Measurements from ENCODE around the gene MINPP1.

Gene MINPP1

GRCh38 chr10:87503401-87503800, 1.3 kb upstream of the MINPP1 start:
- H3K27ac ChIP-seq (ENCODE audit: low read depth, low read length, poor library complexity, severe bottlenecking): no peak overlapping the region
- H3K79me2 ChIP-seq (ENCODE audit: insufficient read depth, low read length): no peaks in the 10 kb centered on the region
- no peak overlapping the region for H2AFZ ChIP-seq (ENCODE audit: low read length)

DNA sequence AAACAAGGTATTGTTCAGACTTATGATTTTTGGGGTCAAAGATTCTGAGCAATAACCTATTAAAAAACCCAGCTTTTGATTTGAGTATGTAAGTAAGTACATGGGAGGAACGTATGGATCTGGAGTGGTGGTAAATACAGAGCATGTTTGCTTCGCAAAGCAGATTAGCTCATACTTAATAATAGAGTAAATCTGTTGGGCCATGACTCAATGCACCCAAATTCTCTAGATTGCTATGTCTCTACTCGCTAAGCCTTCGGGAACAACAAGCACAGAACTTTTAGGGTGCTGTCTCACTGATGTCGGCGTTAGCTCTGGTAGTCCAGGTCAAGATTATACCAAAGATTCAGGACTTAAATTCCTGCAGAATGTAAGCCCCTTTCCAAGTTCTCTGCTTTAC, 807 bp upstream of the MINPP1 start:
- peak overlapping the region; percentile 64; the same call in 1 of the 2 replicates for H3K9ac ChIP-seq (ENCODE audit: low read length)

More at GRCh38 chr10:87503401-87503800, 1.3 kb upstream of the MINPP1 start:
- Histone ChIP-seq H3K9me3 (ENCODE audit: low read length) (no peaks in the 10 kb centered on the region), H3K36me3 (ENCODE audit: insufficient read depth, low read length) (no peaks in the 10 kb centered on the region), H3K4me3 (ENCODE audit: low read depth, low read length, poor library complexity, severe bottlenecking) (no peak overlapping the region), H4K20me1 (ENCODE audit: insufficient read depth, low read length) (no peaks in the 10 kb centered on the region), H3F3A (ENCODE audit: insufficient read depth, low read length) (0 out of 2 replicates have a peak, but pooled peaks cover 2% of the 10 kb centered on the region), H3K27me3 (ENCODE audit: insufficient read depth, low read length) (no peaks in the 10 kb centered on the region), H3K9ac (ENCODE audit: low read length) (no peak overlapping the region), H3K4me1 (ENCODE audit: insufficient read depth, low read length, severe bottlenecking) (peaks cover 34% of the 10 kb centered on the region), H3K9me2 (ENCODE audit: low read depth, low read length) (no peaks in the 10 kb centered on the region), H3K4me2 (ENCODE audit: low read length) (no peak overlapping the region)
- no peak for TF ChIP-seq CTCF (IDR thresholded peaks at IDR 0.05; ENCODE audit: low read length)
- TF ChIP-seq EZH2 (IDR thresholded peaks at IDR 0.05; ENCODE audit: borderline replicate concordance, low read length): no peak

DNA sequence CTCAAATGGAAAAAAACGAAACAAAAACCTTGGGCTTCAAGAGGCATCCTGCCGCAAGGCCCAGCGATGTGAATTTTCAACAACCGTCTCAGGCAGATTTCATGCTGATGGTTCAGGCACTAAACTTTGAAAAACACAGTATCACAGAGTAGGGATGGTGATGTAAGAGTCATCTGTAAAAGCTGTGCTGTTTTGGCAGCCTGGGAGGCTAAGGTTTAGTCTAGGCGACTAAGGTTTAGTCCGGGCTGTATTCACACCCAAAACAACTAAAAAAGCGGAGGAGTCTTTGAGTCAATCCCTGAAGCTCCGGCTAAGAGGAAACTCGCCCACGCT, 420 bp upstream of the MINPP1 start:
- Histone ChIP-seq H3K79me2 (ENCODE audit: insufficient read depth, low read length) (no peaks in the 10 kb centered on the region), H3K4me2 (ENCODE audit: low read length) (peak overlapping the region; percentile 80), H3K4me1 (ENCODE audit: insufficient read depth, low read length, severe bottlenecking) (peaks cover 34% of the 10 kb centered on the region), H3F3A (ENCODE audit: insufficient read depth, low read length) (0 out of 2 replicates have a peak, but pooled peaks cover 2% of the 10 kb centered on the region), H3K9me3 (ENCODE audit: low read length) (no peaks in the 10 kb centered on the region), H3K4me3 (ENCODE audit: low read depth, low read length, poor library complexity, severe bottlenecking) (peak overlapping the region; percentile 73), H3K9me2 (ENCODE audit: low read depth, low read length) (no peaks in the 10 kb centered on the region), H3K27ac (ENCODE audit: low read depth, low read length, poor library complexity, severe bottlenecking) (no peak overlapping the region), H4K20me1 (ENCODE audit: insufficient read depth, low read length) (no peaks in the 10 kb centered on the region), H3K27me3 (ENCODE audit: insufficient read depth, low read length) (no peaks in the 10 kb centered on the region), H3K9ac (ENCODE audit: low read length) (peak overlapping the region; percentile 64), H2AFZ (ENCODE audit: low read length) (peak overlapping the region; percentile 86; the same call in 1 of the 2 replicates), H3K36me3 (ENCODE audit: insufficient read depth, low read length) (no peaks in the 10 kb centered on the region)
- TF ChIP-seq EZH2 (IDR thresholded peaks at IDR 0.05; ENCODE audit: borderline replicate concordance, low read length): no peak
- TF ChIP-seq CTCF (IDR thresholded peaks at IDR 0.05; ENCODE audit: low read length): no peak

More for the DNA sequence above, 807 bp upstream of the MINPP1 start:
- H3K4me2 ChIP-seq (ENCODE audit: low read length): peak overlapping the region; percentile 80
- H3K9me2 ChIP-seq (ENCODE audit: low read depth, low read length): no peaks in the 10 kb centered on the region
- peak overlapping the region; percentile 73 for H3K4me3 ChIP-seq (ENCODE audit: low read depth, low read length, poor library complexity, severe bottlenecking)
- no peaks in the 10 kb centered on the region for H3K9me3 ChIP-seq (ENCODE audit: low read length)
- H3K27me3 ChIP-seq (ENCODE audit: insufficient read depth, low read length): no peaks in the 10 kb centered on the region
- no peak for TF ChIP-seq EZH2 (IDR thresholded peaks at IDR 0.05; ENCODE audit: borderline replicate concordance, low read length)
- TF ChIP-seq CTCF (IDR thresholded peaks at IDR 0.05; ENCODE audit: low read length): no peak
- H3K79me2 ChIP-seq (ENCODE audit: insufficient read depth, low read length): no peaks in the 10 kb centered on the region
- peaks cover 34% of the 10 kb centered on the region for H3K4me1 ChIP-seq (ENCODE audit: insufficient read depth, low read length, severe bottlenecking)
- H2AFZ ChIP-seq (ENCODE audit: low read length): peak overlapping the region; percentile 86; the same call in 1 of the 2 replicates
- H3K27ac ChIP-seq (ENCODE audit: low read depth, low read length, poor library complexity, severe bottlenecking): no peak overlapping the region
- 0 out of 2 replicates have a peak, but pooled peaks cover 2% of the 10 kb centered on the region for H3F3A ChIP-seq (ENCODE audit: insufficient read depth, low read length)
- no peaks in the 10 kb centered on the region for H4K20me1 ChIP-seq (ENCODE audit: insufficient read depth, low read length)
- no peaks in the 10 kb centered on the region for H3K36me3 ChIP-seq (ENCODE audit: insufficient read depth, low read length)
